Astrocyte of the cerebellum (primary cell): Measurements from ENCODE around the gene ZNF280B.

Experiments
- DNase-seq: peaks from one replicate; pipeline ENCODE4 v3.0.0-alpha.2; 2011; ENCODE audit warnings: low read depth
- H3K4me3 ChIP-seq: 2 replicates; pipeline ENCODE4 v1.5.1; 2011; ENCODE audit warnings: mild to moderate bottlenecking, low read depth, low read length, moderate library complexity
- in situ Hi-C: cut with HindIII; loops from 2 replicates; pipeline ENCODE4 v1.10.0; 2017; ENCODE audit warnings: low sequenced_read_pairs
- TF ChIP-seq, protein P1 (sequence below): IDR thresholded peaks from 2 replicates; pipeline ENCODE4 v1.5.1; 2012; ENCODE audit warnings: low read length, low read depth, moderate library complexity, mild to moderate bottlenecking; ENCODE audit errors: missing control alignments

The ZNF280B gene

DNA sequence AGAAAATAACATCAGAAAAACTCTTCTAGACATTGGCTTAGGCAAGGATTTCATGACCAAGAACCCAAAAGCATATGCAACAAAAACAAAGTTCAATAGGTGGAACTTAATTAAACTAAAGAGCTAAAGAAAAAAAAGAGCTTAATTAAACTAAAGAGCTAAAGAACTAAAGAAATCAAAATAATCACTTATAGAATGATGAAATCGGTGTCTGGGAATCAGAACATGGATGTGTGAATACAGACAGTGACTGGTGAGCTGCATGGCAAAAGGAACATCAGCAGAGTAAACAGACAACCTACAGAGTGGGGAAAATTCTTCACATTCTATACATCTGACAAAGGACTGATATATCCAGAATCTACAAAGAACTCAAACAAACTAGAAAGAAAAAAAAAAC lies 41.4 kb downstream of the ZNF280B start:
- H3K4me3 ChIP-seq = no peak overlapping the region
- in situ Hi-C loops = no loop called here
- DNase-seq = no peak
- TF ChIP-seq, protein P1, sequence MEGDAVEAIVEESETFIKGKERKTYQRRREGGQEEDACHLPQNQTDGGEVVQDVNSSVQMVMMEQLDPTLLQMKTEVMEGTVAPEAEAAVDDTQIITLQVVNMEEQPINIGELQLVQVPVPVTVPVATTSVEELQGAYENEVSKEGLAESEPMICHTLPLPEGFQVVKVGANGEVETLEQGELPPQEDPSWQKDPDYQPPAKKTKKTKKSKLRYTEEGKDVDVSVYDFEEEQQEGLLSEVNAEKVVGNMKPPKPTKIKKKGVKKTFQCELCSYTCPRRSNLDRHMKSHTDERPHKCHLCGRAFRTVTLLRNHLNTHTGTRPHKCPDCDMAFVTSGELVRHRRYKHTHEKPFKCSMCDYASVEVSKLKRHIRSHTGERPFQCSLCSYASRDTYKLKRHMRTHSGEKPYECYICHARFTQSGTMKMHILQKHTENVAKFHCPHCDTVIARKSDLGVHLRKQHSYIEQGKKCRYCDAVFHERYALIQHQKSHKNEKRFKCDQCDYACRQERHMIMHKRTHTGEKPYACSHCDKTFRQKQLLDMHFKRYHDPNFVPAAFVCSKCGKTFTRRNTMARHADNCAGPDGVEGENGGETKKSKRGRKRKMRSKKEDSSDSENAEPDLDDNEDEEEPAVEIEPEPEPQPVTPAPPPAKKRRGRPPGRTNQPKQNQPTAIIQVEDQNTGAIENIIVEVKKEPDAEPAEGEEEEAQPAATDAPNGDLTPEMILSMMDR = no peak

DNA sequence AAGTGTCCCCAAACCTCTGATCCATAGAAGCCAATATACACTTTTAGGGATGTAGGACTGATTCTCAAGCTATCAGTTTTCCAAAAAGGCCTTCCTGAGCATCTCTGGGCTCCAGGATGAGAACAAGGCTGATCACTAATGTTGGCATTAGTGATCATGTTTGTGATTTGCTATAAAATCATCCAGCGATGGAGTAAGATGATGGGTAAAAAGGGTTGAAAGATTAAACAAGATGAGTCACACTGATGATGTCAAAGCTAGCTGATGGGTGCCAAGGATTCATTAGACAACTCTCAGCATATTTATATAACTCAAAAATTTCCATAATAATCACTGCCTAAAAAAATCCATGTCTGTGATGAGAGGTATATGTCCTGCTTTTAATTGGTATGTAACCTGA lies 42.8 kb downstream of the ZNF280B start:
- no peak overlapping the region for H3K4me3 ChIP-seq
- in situ Hi-C loops = no loop called here
- DNase-seq = no peak
- TF ChIP-seq, protein P1 = no peak

DNA sequence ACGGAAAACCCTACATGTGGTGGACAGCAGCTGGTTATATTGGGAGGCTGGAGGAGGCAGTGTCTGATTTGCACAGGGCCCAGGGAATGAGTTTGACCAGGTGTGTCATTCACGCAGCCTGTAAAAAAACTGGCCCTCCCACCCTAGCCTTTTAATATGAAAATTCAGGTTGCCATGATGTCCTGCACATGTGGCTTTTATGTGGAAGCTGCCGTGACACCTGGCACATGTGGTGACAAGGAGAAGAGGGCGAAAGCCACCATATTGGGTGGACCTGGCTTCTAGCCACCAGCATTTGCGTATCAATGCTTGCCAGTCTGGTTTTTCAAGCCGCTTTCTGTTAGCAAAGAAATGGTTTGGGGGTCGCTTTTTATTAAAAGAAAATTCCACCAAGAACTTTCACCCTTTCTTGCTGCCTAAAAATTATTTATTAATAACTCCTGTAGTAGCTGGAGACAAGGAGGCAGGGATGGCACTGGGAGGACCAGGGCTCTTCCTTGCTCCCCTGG lies 43.4 kb downstream of the ZNF280B start:
- H3K4me3 ChIP-seq = no peak overlapping the region
- in situ Hi-C loops = no loop called here
- TF ChIP-seq, protein P1 = no peak
- no peak for DNase-seq

DNA sequence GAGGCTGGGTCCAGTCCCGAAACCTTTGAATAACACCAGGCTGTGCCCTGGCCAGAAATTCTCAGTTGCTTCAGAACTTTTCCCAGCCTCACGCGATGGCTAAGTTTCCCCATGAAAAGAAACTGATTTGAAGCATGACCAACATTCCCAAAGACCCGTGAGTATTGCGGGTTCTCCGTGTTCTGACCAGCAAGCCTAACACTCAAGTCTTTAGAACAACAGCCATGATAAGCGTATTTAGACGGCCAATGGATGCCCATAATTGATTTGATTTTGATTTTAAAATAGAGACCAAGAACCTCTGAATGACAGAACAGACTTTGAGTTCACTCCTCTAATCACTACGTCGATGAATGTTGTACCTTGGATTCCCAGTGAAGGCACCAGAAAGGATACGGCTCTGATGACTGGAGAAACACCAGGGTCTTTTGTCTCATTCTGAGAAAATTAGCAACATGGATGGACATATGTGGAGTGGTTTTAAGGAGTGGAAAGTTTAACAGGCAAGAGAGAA lies 43.9 kb downstream of the ZNF280B start:
- DNase-seq = no peak
- H3K4me3 ChIP-seq = no peak overlapping the region
- TF ChIP-seq, protein P1 = no peak
- in situ Hi-C loops = no loop called here

DNA sequence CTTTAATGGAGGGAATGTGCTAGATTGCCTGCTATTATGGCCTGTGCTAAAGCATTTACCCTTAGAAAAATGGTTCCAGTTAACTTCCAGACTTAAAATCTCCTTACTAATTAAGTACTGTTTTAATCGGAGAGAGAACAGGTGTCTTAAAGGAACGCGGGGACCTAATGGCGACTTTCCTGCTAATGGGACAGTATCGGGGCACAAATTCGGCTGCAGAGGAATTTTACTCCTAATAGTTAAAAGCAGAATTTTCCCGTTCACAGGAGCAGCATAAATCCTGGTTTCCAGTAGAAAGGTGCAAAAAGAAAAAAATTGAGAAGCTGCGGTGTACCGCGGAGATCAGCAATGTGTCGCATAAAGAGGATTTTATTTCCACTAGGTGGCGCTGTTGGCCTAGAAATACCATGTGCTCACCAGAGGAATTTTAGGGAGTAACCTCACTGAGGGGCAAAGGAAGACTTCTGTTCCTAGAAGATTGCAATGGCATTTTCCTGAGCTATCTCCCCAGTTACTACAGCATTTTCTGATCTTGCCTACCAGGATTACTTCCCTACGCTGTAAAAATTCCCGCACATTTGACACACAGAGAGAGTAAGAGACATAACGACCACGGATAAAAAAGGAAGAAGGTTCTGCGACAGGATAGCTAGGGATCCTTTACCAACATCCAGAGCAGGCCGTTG lies 44.5 kb downstream of the ZNF280B start:
- TF ChIP-seq, protein P1 = peak; percentile 62
- in situ Hi-C loops = no loop called here
- peak; percentile 35 for DNase-seq
- H3K4me3 ChIP-seq = no peak overlapping the region

DNA sequence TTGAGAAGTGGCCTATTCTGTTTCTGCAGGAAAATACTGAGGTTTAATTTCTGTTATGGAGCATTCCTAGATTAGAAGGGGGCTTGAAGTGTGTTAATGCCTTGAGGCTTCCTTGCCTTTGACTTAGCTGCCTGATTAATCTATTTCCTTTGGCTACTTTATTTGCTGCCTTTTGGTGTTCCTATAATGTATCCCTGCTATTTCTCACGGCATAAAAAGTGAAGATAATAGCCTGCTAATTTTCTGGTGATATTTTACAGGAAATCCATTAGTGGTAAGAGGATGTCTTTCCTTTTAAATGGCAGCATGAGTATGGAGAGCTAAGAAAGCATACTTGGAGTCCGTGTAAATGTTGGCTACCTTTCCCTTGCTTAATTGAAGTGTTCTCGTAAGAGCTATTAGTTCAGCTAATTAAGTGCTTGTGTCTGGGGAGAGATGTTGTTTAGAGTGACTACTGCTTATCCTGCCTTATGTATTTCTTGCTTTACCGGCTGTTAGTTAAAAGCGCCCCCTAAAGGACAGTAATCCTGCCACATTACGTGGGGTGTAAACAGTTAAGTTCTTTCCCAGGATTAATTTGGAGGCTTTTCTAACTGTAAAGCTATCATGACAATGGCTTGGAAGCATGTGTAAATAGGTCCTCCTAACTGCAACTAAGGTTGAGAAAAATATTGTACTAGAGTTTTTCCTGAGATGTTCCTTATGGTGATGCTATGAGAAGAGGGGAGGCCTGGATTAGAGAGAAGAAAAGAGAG lies 45.6 kb downstream of the ZNF280B start:
- no peak overlapping the region for H3K4me3 ChIP-seq
- TF ChIP-seq, protein P1 = peak; percentile 25
- in situ Hi-C loops = no loop called here
- no peak for DNase-seq
